ENCODE results near the gene CGN. TPM values are rescaled to one million over a fixed set of nuclear protein-coding genes. Genes with fewer than 3 reads are reported as not detected.

CGN gene
- total and polyA plus RNA-seq, 2 of the 13 experiments (the other 11 are each of a cell fraction or from before 2014, with no cell fraction given), result 0.75 to 0.81 TPM

DNA sequence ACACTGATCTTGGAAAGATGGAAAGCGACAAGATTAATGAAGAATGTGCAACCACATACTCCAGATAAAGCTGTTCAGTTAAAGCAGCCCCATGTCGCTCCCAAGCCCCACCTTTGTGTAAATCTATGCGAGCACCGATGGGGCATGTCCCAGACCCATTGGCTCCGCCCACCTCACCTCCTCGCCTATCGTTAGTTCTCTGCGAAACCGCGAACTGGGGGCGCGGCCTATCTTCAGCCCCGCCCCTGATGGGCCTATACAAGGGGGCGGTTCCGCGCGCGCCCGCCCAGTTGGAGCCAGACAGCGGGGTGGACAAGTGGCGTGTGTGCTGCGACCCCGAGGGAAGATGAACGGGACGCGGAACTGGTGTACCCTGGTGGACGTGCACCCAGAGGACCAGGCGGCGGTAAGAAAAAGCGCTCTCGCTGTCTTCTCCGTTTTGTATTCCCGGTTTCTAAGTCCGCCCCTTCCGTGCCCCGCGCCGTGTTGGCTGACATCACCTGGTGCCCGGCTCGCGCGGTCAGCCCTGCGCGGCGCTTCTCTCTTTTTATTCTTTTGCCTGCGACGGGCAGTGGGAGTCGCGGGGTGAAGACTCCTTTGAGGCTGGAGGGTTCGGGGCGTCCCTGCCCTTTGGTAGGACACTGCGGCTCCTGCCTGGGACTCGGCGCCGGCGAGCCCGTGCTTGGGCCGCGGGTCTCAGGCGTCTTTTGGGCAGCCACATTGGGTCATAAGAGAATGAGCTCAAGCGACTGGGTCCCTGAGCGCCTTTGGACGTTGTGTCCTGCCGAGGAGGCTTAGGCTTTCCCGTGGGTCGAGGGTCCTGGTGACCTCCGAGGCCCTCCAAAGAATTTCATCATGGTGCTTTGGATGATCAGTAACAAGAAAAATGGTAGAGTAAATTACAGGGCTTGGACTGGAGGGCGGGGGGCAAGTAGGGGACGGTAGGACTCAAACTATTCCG lies 29.1 kb downstream of the CGN start, which contains the start of gene TUFT1 (continued):
- TF ChIP-seq, protein P1, sequence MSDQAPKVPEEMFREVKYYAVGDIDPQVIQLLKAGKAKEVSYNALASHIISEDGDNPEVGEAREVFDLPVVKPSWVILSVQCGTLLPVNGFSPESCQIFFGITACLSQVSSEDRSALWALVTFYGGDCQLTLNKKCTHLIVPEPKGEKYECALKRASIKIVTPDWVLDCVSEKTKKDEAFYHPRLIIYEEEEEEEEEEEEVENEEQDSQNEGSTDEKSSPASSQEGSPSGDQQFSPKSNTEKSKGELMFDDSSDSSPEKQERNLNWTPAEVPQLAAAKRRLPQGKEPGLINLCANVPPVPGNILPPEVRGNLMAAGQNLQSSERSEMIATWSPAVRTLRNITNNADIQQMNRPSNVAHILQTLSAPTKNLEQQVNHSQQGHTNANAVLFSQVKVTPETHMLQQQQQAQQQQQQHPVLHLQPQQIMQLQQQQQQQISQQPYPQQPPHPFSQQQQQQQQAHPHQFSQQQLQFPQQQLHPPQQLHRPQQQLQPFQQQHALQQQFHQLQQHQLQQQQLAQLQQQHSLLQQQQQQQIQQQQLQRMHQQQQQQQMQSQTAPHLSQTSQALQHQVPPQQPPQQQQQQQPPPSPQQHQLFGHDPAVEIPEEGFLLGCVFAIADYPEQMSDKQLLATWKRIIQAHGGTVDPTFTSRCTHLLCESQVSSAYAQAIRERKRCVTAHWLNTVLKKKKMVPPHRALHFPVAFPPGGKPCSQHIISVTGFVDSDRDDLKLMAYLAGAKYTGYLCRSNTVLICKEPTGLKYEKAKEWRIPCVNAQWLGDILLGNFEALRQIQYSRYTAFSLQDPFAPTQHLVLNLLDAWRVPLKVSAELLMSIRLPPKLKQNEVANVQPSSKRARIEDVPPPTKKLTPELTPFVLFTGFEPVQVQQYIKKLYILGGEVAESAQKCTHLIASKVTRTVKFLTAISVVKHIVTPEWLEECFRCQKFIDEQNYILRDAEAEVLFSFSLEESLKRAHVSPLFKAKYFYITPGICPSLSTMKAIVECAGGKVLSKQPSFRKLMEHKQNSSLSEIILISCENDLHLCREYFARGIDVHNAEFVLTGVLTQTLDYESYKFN (CRISPR knock-in tag; conservative IDR thresholded peaks at IDR 0.05), result no peak; the same call in none of the 2 replicates
- TF ChIP-seq, protein P2, sequence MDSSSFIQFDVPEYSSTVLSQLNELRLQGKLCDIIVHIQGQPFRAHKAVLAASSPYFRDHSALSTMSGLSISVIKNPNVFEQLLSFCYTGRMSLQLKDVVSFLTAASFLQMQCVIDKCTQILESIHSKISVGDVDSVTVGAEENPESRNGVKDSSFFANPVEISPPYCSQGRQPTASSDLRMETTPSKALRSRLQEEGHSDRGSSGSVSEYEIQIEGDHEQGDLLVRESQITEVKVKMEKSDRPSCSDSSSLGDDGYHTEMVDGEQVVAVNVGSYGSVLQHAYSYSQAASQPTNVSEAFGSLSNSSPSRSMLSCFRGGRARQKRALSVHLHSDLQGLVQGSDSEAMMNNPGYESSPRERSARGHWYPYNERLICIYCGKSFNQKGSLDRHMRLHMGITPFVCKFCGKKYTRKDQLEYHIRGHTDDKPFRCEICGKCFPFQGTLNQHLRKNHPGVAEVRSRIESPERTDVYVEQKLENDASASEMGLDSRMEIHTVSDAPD (CRISPR knock-in tag; IDR thresholded peaks at IDR 0.05), result 0 out of 2 replicates have a peak, but pooled peaks have one; percentile 48
- TF ChIP-seq RBAK (CRISPR knock-in tag; IDR thresholded peaks at IDR 0.05) (0 out of 2 replicates have a peak, but pooled peaks have one; percentile 40), ZFX (CRISPR knock-in tag; IDR thresholded peaks at IDR 0.05; ENCODE audit: low read depth) (peak; percentile 65), CBX5 (CRISPR knock-in tag; IDR thresholded peaks at IDR 0.05; ENCODE audit: borderline replicate concordance) (peak; percentile 5; the same call in 1 of the 2 replicates), BHLHE40 (IDR thresholded peaks at IDR 0.05; ENCODE audit: low read length) (no peak), DPF2 (CRISPR knock-in tag; IDR thresholded peaks at IDR 0.05; ENCODE audit: borderline replicate concordance, low read depth) (0 out of 2 replicates have a peak, but pooled peaks have one; percentile 6), ZMYM2 (CRISPR knock-in tag; IDR thresholded peaks at IDR 0.05) (no peak), SRY (CRISPR knock-in tag; IDR thresholded peaks at IDR 0.05) (peak; percentile 87), MEIS1 (CRISPR knock-in tag; IDR thresholded peaks at IDR 0.05; ENCODE audit: borderline replicate concordance) (no peak), ZNF234 (CRISPR knock-in tag; conservative IDR thresholded peaks at IDR 0.05) (no peak), HNF4A (CRISPR knock-in tag; IDR thresholded peaks at IDR 0.05) (0 out of 2 replicates have a peak, but pooled peaks have one; percentile 13), MYC (CRISPR knock-in tag; IDR thresholded peaks at IDR 0.05; ENCODE audit: borderline replicate concordance) (peak; percentile 58; the same call in 1 of the 2 replicates), ZNF841 (CRISPR knock-in tag; IDR thresholded peaks at IDR 0.05; ENCODE audit: borderline replicate concordance) (no peak)
- TF ChIP-seq, protein P3, sequence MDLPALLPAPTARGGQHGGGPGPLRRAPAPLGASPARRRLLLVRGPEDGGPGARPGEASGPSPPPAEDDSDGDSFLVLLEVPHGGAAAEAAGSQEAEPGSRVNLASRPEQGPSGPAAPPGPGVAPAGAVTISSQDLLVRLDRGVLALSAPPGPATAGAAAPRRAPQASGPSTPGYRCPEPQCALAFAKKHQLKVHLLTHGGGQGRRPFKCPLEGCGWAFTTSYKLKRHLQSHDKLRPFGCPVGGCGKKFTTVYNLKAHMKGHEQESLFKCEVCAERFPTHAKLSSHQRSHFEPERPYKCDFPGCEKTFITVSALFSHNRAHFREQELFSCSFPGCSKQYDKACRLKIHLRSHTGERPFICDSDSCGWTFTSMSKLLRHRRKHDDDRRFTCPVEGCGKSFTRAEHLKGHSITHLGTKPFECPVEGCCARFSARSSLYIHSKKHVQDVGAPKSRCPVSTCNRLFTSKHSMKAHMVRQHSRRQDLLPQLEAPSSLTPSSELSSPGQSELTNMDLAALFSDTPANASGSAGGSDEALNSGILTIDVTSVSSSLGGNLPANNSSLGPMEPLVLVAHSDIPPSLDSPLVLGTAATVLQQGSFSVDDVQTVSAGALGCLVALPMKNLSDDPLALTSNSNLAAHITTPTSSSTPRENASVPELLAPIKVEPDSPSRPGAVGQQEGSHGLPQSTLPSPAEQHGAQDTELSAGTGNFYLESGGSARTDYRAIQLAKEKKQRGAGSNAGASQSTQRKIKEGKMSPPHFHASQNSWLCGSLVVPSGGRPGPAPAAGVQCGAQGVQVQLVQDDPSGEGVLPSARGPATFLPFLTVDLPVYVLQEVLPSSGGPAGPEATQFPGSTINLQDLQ (CRISPR knock-in tag; IDR thresholded peaks at IDR 0.05), result 0 out of 2 replicates have a peak, but pooled peaks have one; percentile 3
- TF ChIP-seq, protein P4, sequence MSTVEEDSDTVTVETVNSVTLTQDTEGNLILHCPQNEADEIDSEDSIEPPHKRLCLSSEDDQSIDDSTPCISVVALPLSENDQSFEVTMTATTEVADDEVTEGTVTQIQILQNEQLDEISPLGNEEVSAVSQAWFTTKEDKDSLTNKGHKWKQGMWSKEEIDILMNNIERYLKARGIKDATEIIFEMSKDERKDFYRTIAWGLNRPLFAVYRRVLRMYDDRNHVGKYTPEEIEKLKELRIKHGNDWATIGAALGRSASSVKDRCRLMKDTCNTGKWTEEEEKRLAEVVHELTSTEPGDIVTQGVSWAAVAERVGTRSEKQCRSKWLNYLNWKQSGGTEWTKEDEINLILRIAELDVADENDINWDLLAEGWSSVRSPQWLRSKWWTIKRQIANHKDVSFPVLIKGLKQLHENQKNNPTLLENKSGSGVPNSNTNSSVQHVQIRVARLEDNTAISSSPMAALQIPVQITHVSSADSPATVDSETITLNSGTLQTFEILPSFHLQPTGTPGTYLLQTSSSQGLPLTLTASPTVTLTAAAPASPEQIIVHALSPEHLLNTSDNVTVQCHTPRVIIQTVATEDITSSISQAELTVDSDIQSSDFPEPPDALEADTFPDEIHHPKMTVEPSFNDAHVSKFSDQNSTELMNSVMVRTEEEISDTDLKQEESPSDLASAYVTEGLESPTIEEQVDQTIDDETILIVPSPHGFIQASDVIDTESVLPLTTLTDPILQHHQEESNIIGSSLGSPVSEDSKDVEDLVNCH (CRISPR knock-in tag; IDR thresholded peaks at IDR 0.05), result no peak
